HG03095 (cell line): ENCODE data around the gene MAST4.
"Not testable (repeated sequence)": the region's sequence is repeated elsewhere in the genome, so short reads cannot be mapped to it uniquely, and the experiment has no call there.

Experiments
- ATAC-seq: cut with Tn5 transposase; IDR thresholded peaks from one replicate; pipeline ENCODE4 v1.9.1; 2021; ENCODE audit warnings: moderate library complexity; ENCODE audit not compliant: unreplicated experiment

The MAST4 gene

DNA sequence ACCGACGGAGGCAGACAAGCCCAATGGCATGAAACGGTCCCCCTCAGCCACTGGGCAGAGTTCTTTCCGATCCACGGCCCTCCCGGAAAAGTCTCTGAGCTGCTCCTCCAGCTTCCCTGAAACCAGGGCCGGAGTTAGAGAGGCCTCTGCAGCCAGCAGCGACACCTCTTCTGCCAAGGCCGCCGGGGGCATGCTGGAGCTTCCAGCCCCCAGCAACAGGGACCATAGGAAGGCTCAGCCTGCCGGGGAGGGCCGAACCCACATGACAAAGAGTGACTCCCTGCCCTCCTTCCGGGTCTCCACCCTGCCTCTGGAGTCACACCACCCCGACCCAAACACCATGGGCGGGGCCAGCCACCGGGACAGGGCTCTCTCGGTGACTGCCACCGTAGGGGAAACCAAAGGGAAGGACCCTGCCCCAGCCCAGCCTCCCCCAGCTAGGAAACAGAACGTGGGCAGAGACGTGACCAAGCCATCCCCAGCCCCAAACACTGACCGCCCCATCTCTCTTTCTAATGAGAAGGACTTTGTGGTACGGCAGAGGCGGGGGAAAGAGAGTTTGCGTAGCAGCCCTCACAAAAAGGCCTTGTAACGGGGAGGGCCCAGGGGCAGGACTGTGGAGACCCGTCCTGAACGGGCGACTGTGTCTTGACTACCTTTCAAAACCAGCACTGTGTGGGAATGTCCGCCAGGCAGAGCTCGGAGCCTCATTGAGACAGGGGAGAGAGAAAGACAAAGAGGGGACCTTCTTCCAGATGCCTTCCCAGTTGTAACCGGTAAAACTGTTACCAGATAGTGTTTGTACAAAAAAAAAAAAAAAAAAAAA lies 570.5 kb downstream of the MAST4 start:
- peak; percentile 38 for ATAC-seq

DNA sequence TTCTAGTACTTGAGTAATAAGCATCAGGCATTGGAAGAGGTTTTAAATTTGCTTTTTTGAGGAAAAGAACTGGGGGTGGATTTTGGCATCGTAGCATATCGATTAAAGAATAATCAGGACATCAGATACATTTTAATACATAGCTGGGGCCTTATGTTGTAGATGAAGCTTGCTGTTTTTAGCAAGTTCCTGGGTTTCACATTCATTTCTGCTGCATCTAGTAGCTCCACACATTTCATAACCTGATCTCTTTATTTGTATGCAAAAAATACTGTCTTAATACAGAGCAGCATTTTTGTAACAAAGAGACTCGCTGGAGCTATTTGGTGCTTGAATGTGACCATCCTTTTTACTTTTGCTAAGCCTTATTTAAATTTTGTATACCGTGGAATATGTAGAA lies 571.9 kb downstream of the MAST4 start:
- no peak for ATAC-seq

DNA sequence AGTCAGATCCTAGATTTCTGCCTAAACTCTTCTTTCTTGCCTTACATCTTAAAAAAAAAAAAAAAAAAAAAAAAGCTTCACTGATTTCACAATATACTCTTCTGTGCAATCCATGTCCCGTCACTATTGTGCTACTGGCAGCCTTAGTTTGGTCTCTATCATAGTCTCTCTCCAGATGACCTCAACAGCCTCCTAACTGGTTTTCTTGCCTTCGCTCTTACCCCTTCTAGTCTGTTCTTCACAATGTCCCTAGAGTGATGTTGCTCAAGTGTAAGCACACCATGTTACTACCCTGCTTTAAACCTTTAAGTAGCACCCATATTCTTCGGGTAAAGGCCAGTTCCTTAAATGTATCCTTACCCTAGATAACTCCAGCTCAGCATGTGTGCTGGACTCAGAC lies 574.6 kb downstream of the MAST4 start:
- no peak for ATAC-seq

DNA sequence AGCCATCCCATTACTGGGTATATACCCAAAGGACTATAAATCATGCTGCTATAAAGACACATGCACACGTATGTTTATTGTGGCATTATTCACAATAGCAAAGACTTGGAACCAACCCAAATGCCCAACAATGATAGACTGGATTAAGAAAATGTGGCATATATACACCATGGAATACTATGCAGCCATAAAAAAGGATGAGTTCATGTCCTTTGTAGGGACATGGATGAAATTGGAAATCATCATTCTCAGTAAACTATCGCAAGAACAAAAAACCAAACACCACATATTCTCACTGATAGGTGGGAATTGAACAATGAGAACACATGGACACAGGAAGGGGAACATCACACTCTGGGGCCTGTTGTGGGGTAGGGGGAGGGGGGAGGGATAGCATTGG lies 577.2 kb downstream of the MAST4 start:
- ATAC-seq = not testable (repeated sequence)

DNA sequence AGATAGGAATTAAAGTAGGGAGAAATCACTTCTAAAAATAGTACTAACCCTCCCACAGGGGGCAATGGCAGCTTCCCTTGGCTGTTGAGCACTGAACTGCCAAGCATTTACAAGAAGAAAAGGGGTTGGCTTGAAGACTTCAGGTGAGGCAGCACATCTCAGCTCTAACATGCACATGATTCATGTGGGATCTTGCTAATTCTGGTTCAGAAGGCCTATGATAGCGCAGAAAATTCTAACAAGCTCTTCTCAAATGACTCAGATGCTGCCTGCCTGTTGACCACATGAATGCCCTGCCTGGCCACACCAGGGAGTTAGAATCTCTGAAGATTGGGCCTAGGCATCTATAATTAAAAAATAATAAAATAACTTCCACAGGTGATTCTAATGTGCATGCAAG lies 577.8 kb downstream of the MAST4 start:
- no peak for ATAC-seq

DNA sequence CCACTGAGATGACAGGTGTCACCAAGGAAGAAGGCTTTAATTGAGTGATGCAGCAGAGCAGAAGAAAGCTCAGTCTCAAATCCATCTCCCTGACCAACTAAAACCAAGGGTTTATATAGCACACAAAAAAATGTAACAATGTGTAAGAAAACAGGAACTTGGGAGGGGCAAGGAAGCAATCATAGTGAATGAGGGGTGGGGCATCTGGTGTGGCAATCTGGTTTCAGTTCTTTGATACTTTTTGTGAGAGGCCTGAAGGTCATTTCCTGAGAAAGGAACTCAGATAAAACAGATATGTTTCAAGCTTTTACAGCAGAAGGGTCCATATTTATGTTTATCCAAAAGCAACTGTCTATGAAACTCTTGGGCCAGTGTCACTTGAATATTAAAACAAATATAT lies 580.7 kb downstream of the MAST4 start:
- ATAC-seq = no peak

DNA sequence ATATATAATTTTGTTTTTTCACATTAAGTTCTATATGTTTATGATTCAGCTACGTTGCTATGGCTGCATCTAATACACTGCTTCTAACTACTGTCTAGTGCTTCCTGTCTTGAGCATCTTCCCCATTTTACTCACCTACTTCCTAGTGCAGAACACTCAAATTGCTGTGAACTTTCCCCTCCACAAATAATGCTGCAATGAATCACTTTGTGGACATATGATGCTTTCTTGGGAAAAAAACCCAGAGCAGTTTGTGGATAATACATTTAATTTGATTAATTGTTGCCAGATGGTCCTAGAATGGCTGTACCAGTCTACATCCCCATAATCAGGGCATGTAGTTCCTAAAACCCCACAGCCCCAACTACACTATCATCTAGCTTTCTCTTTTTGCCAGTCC lies 581.9 kb downstream of the MAST4 start:
- no peak for ATAC-seq

DNA sequence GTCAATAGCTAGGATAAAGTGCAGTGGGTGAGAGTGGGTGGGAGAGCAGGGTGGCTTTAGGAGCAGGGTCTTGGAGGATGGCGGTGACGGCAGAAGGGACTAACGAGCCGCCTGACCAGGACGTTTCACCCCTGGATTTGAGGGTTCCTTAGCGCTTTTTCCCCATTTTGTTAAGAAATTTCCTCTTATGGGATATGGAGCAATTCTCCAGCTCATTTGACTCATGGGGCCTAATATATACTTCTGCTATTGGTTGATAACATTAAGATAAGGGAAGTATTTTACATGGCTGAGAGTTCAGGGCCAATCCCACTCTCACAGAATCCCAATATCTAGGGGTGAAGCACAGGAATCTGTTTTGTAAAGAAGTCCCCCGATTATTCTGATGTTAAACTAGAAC lies 582.8 kb downstream of the MAST4 start:
- ATAC-seq = no peak

DNA sequence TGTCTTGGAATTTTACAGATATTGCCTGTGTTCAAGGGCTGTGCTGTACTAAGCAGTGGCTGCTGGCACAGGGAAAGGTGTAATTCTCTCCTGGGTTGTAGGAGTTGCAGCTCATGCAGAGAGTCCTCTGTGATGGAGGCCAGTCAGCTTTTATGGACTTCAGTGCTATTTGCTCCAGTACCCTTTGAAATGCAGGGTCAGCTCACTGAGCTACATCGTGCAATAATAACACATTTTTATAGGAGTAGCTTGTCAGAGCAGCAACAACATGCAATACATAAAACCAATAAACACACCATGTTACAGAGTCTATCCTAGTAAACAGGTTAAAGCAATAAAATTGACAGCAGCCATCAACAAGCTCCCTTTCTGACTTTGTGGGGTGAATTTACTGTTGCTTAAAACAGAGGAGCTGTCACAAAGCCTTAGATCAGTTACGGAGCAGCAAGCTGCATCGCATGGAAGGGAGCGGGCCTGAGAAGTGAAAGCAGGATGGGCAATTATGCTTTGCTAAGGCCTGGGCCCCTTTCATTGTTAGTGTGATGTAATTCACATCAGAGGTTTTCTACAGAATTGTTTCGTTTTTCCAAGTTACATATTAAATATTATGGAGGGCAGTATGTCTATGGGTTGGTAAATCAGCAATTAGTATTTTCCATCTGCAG lies 583.6 kb downstream of the MAST4 start:
- no peak for ATAC-seq

DNA sequence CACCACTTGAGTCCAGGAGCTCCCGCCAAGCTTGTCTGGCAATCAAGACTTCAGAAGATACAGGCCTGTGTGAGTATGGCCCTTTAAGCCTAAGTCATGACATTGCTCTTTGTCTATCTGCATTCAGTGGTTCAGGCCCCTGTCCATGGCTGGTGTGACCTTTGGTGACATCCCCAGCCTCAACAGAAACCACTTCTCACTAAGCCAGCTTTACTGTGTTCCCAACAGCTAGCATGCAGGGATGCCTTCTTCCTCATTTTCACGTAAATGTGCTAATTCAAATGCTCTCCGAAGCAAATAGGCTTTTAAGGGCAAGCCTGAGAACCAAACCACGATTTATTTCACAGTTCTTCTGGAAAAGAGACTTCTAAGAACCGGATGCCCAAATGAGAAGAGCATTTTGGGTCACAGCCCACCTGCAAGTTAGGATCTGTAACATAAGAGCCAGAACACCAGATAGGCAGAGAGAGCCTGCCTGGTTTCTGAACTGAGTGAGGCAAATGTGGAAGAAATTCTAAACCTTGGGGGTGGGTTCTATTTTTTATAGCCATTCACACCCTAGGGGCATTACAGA lies 585.5 kb downstream of the MAST4 start:
- no peak for ATAC-seq

DNA sequence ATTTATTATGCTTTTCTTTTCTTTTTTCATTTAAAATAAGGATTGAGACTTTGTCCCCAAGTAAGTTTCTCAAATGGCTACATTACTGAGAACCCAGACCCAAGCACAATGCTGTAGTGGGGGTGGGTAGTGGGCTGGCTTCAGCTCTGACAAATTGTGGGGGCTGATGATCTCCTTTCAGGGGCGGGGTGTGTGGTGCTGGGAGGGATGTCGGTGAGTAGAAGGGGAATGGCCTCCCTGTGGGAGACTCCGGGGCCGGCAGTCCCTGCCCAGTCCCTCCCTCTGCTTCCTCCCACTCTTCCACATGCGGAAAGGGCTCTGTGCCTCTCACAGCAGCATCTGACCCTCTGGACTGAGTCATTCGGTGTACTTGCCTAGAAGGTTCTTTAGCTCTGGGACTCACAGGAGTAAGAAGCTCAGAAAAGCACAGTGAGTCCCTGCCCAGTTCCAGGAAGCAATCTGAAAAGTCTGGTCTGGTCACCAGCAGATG lies 586.2 kb downstream of the MAST4 start:
- no peak for ATAC-seq

DNA sequence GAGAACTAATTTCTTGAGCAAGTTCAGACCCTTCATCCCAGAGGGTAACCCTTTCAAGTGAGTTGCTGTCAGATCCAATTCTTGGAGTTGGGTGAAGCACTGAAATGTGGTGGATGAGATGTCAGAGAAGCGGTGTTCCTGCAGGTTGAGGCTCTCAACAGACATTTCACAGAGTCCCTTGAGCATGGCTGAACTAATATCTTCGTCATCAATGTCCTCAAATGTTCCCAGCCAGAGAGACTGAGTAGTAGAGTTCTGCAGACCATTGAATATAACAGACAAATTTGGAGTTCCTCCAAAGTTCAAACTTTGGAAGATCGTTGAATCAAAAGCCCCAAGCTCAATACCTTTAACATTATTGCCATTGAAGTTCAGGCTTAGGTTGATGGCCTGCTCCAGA lies 587.7 kb downstream of the MAST4 start:
- ATAC-seq = no peak

DNA sequence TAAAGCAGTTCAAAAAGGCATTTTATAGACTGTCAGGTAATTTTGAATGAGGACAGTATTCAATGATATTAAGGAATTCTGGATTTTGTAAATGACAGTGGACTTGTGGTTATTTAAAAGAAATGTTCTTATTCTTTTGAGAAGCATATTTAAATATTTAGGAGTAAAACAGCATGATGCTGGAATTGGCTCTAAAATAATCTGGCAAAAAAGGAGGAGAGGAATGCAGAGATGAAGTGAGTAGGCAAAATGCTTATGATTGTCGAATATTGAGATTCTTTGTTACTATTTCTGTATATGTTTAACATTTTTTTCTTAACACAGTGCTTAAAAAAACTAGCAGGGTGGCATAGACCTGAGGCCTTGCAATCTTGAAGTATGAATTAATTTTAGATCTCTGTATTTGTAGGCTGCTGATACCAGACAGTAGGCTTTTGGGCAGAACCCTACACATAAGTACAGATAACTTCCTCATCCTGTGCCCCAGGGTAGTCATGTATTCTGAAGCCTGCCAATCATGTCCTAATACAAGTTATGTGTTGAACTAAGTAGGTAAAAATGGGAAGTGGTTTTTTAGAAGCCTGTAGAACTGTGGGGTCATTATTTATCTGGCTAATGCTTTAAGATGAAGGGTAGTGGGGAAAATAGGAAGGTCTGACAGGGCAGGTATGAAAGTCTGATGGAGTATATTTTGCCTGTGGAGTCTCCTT lies 591.0 kb downstream of the MAST4 start:
- ATAC-seq = peak; percentile 50

DNA sequence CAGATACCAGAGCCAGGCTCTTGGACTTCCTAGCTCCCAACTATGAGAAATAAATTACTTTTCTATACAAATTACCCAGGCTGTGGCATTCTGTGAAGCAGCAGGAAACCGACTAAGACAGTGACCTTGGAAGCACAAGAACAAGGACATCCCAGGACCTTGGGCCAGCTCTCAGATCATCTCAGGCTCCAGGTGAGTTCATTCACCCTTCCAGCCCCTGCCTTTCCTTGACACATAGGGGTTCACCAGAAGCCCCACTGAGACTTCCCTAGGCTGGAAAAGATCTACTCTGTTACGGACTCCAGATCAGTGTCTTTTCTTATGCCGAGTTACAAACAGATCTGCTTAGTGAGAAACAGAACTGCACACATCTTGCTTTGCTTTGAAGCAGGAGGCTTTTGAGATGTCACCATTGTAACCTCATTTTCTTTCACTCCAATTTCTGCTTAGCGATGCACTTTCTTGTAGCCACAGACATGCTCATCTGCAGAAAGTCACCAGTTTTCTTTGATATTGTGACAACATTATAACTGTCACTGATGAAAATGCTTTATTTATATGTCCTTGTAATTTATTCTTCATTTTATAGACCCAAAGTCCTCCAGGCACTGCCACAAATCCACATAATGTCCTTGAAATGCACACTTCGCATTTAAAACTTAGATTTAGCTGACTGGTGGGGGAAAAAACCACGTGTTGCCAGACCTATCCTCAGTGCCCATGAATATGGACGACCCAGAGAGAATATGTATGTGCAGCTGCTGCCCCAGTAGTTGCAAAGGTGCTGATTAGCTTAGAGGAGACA lies 592.3 kb downstream of the MAST4 start:
- ATAC-seq = no peak

DNA sequence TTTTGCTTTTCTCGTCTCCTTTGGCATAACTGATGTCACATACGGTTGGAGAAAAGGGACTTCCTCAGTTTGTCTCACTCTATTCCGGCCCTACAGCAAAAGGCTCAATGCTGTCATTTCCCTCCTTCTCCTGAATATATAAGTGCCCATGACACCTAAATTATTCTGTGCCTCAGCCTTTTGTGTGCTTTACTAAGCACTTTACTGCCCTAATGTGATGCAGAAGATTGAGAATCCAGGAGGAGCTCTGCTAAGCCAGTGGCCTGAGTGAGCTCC lies 592.8 kb downstream of the MAST4 start:
- ATAC-seq = no peak

DNA sequence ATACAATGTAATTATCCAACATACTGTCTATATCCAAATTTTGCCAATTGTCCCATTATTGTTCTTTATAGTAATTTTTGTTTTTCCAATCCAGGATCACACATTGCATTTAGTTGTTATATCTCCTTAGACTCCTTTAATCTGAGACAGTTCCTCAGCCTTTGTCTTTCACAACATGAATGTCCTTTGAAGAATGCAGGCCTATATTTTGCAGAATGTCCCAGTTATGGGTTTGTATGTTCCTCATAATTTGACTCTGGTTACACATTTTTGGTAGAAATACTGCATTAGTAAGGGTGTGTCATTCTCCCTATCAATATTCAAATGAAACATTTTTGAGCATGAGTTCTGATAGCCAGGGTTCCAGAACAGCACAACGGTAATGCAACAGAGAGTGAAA lies 593.7 kb downstream of the MAST4 start:
- no peak for ATAC-seq

DNA sequence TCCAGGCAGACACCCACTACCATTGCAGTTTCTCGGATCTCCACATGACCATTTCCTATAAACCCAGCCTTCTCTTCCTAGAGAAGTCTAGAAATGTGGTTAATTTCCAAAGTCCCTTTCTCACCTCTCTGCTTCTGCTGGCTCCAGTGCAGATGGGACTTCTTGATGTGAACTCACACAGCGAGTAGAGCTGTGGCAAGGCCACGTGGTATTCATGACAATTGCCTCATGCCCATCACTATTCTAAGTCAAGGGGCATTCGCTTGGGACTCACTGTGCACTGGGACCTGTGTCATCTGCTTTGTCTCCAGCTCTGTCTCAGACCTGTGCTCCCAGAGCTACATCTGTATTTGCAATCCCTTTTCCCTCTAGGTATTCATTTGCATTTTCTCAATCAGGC lies 594.2 kb downstream of the MAST4 start:
- no peak for ATAC-seq

DNA sequence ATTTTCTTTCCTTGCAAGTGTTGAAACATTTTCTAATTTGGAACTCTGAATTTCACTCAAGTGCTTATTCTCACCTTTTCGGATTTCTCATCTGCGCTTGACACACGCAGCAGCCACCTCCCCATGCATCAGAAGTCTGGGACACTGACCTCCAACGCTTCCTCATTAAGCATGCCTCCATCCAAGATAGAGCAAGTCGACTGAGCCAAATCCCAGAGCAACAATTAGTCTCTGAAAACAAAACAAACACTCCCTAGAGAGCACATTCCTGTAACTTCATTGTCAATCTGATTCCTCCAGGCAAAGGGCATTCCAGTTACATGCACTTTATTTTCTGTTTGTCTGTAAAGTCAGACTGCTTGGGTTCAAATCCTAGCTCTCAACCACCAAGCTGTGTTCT lies 594.7 kb downstream of the MAST4 start:
- no peak for ATAC-seq

DNA sequence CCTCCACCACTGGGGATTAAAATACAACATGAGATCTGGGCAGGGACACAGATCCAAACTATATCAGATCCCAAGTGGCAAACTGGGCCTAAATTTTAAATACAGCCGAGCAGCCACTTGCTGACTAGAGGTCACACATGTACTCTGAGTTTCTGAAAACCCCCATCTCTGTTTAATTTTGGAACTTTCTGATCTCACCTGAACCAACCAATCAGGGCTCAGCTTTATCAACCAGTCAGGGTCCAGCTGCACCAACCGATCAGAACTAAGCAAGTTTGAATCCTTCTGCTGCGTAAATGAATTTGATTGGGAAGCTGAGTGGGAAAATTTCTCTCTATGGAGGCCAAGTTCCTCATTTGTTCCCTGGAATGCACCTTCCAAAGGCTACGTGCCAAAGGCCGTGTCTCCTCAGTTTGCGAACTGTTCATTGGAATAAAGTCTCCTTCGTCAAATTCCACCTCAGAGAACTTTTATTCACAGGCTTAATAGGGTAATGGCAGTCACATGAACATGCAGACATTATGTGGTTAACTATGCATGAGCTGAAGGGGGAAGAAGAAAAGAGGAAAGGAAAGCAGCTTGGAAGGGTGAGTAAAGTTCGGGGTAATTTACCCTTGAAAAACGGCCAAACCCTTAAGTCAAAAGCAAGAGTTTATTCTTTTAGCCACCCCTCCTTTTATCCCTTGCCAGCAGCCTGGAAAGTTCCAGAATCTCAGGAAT lies 596.7 kb downstream of the MAST4 start:
- no peak for ATAC-seq

DNA sequence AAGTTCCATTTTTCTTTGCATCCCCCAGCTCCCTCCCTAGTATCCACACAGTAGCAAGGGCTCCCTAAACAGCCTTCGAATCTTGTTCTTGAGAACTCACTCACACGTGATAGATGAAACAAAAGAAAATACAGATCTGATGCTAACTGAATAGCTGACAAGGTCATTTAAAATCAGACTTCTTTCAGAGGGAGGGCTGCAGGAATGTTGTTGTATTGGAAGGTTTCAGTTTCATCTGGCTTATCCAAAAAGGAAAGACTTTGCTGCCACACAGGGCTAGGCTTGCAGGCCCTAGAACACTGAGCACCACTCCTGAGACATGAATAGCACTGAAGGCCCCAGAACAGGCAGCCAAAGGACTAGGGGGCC lies 597.2 kb downstream of the MAST4 start:
- no peak for ATAC-seq
